T47D (cell line): ENCODE data around the gene CEBPZ.

ENCODE experiments used
- DNase-seq, 2 experiments: peaks; one replicate each; pipeline versions ENCODE4 v3.0.0 to v3.0.0-alpha.2; 2011 to 2012; ENCODE audit warnings: low read depth in 1 of 2, low spot score in 1 of 2
- JUND ChIP-seq: IDR thresholded peaks from 2 replicates; pipeline ENCODE4 v1.6.1; 2012; ENCODE audit warnings: low read depth
- in situ Hi-C: cut with HindIII; loops from 2 replicates; pipeline ENCODE4 v1.10.0; 2016; ENCODE audit warnings: low sequenced_read_pairs, low pct_unique_long_range_greater_than_20kb

Gene CEBPZ

GRCh38 chr2:37153224-37153623, 78.2 kb downstream of the CEBPZ start:
- TF ChIP-seq JUND = no peak
- no peak for DNase-seq
- in situ Hi-C loops = no loop called here
